Retina (tissue), 1 donor: ENCODE data around the gene UBALD2.
"Not testable (repeated sequence)": the region's sequence is repeated elsewhere in the genome, so short reads cannot be mapped to it uniquely, and the experiment has no call there.

ENCODE experiments used
- DNase-seq: peaks from one replicate; pipeline ENCODE4 v3.0.0-alpha.2; 2016

Gene UBALD2

DNA sequence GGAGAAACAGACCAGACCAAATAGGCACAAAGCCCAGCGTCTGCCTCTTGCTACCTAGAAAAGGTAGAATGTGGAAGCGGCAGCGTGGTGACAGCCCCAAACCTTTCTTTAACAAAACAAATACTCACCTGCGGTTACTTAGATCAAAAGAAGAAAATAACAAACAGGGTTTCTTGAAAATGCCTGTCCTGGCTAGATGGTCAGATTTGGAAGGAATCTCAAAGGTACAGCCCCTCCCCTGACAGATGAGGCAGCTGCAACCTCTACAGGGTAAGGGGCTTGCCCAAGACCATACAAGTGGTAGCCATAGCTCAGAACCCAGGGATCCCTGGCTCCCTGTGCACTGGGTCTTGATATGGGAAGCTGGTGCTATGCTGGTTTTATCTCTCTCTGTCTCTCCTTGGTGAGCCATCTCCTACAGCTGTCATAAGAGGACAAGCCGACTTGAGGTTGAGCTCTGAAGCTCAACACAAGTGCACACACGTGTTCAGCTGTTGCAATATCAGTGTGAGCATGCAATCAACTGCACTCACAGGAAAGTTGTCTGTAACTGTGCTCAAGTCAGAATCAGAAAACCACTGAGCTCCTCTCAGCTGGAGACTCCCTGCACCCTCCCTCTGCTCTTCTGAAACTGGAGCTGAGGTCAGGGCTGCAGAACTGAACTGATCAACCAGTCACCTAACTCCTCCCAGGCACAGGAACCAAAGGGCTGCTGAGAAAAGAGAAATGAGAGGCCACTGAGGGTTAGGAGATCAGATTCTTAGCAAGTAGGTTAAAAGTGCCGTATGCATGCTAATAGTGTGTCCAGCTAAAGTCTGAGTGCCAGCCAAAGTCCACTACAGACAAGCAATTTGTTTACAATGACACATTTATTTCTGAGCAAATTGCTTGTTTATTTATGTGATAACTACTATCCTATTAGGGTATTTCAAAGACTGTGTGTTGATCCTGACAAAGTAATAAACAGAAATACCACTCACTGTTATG is 18.8 kb upstream of the UBALD2 start:
- no peak for DNase-seq

DNA sequence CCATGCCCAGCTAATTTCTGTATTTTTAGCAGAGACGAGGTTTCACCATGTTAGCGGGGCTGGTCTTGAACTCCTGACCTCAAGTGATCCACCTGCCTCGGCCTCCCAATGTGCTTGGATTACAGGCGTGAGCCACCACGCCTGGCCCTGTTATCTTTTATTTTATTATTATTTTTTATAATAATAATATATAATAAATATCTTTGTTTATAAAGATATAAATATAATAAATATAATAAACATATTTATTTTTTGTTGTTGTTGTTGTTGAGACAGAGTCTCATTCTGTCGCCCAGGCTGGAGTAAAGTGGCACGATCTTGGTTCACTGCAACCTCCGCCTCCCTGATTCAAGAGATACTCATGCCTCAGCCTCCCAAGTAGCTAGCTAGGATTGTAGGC is 17.8 kb upstream of the UBALD2 start:
- DNase-seq = no peak

GRCh38 chr17:76248013-76248782 is 16.9 kb upstream of the UBALD2 start:
- DNase-seq = no peak

GRCh38 chr17:76250141-76250540 is 15.0 kb upstream of the UBALD2 start:
- no peak for DNase-seq

GRCh38 chr17:76251478-76252039 is 13.6 kb upstream of the UBALD2 start:
- DNase-seq = no peak

DNA sequence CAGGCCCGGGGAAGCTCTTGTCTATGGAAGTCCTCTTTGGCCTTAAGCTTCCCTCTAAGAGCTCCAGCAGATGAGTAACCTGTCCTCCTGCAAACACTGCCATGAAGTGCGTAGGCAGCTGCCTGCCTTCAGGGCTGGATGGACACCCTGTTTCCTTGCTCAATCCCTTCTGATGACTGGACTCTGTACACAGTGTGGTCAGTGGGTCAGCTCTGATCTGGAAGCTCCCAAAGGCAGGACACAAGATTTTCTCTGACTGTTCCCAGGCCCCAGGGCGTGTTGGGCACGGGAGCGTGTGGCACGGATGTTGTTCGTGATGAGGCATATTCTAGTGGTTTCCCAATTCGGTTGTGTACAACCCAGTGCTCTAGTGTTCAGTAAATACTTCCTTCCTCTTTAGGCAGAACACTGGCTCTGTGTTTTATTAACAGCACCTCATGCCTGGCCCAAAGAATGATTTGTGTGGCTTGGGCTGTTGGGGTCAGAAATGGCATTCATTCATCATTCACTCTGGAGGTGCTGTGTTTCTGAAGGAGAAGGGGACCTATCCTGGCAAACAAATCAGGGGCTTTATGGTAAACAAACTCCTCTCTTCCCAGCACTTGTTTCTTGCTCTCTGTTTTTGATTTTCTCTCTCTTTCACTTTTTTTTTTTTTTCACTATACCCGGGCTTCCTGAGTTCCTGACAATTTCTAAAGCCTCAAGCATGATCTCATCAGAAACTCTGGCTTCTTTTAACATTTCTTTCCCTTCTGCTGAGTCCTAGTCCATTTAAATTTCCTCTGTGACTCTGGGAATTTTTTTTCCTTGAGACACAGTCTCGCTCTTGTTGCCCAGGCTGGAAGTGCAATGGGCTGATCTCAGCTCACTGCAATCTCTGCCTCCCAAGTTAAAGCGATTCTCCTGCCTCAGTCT is 12.9 kb upstream of the UBALD2 start:
- no peak for DNase-seq

- not testable (repeated sequence) for DNase-seq
These were observed 12.0 kb upstream of the UBALD2 start for GRCh38 chr17:76252967-76253766.

GRCh38 chr17:76253841-76254240 is 11.3 kb upstream of the UBALD2 start:
- no peak for DNase-seq

- no peak for DNase-seq
These were observed 10.9 kb upstream of the UBALD2 start for GRCh38 chr17:76254275-76254674.

- no peak for DNase-seq
These were observed 9.2 kb upstream of the UBALD2 start for GRCh38 chr17:76255801-76256429.

DNA sequence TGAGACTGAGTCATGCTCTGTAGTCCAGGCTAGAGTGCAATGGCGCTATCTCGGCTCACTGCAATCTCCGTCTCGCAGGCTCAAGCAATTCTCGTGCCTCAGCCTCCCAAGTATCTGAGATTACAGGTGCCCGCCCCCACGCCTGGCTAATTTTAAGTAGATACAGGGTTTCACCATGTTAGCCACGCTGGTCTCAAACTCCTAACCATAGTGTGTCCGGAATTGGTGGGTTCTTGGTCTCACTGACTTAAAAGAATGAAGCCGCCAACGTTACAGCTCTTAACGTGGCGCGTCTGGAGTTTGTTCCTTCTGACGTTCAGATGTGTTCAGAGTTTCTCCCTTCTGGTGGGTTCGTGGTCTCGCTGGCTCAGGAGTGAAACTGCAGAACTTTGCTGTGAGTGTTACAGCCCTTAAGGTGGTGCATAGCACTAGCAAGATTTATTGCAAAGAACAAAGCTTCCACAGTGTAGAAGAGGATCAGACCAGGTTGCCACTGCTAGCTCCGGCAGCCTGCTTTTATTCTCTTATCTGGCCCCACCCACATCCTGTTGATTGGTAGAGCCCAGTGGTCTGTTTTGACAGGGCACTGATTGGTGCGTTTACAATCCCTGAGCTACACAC is 8.6 kb upstream of the UBALD2 start:
- not testable (repeated sequence) for DNase-seq

DNA sequence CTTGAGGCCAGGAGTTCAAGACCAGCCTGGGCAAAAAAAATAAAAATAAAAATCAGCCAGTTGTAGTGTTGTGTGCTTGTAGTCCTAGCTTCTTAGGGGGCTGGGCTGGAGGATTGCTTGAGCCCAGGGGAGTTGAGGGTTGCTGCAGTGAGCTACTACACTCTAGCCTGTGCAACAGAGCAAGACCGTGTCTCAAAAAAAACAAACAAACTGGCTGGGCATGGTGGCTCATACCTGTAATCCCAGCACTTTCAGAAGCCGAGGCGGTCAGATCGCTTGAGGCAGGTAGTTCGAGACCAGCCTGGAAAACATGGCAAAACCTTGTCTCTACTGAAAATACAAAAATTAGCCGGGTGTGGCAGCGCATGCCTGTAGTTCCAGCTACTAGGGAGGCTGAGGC is 4.9 kb upstream of the UBALD2 start:
- DNase-seq = no peak

- DNase-seq = no peak
These were observed 4.5 kb upstream of the UBALD2 start for GRCh38 chr17:76260669-76261068.

DNA sequence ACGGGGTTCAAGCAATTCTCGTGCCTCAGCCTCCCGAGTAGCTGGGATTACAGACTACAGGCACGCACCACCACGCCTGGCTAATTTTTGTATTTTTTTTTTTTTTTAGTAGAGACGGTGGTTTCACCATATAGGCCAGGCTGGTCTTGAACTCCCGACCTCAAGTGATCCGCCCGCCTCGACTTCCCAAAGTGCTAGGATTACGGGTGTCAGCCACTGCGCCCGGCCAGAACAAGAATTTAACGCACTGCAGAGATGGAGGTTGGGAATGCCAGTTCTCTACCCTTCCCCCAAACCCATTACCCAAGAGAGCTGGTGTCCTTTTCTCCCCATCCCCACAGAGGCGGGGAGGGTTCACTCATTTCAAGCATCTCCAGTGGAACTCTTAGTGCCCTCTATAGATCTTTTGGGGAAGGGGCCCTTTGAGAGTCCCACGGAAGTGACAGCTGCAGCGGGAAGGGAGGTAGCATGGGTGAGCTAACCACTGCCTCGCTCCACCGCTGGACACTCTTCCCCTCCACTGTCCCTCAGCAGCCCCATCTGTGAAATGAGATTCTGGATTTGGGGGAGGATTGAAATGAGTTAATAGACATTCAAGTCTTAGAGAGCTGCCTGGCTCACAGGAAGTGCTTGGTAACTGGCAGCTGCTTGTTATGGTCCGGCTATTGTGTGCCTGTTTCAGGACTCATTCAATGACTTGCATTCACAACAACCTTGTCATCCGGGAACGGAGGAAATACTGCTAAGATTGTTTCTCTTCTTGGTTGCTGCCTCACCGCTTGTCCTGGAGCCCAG is 3.5 kb upstream of the UBALD2 start:
- DNase-seq = no peak

DNA sequence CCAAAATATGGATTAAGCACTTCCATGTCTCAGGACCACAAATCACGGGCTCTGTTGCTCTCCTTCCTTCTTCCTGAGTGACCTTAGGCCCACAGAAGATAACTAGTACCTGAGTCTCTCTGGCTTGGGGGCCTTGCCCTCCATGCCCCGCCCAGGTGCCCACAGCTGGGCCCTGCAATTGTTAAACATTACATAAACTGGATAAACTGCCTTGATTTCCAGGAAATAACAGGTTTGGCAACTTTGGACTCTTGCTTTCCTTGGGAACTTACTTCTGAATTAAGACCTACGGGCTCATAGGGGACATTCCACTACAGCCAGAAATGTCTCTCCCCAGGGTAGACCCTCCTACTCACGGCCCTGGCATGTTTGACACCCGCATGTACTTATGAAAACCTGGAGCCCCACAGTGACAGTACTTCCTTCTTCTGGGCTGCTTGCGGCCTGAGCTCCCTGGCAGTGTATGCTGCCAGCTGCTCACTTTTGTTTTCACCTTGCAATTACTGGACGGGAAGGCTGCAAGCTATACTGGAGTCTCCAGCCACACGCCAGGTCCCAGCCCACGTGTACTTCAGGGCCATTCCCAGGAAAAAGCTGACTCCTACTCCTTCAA is 2.3 kb upstream of the UBALD2 start:
- DNase-seq = no peak

DNA sequence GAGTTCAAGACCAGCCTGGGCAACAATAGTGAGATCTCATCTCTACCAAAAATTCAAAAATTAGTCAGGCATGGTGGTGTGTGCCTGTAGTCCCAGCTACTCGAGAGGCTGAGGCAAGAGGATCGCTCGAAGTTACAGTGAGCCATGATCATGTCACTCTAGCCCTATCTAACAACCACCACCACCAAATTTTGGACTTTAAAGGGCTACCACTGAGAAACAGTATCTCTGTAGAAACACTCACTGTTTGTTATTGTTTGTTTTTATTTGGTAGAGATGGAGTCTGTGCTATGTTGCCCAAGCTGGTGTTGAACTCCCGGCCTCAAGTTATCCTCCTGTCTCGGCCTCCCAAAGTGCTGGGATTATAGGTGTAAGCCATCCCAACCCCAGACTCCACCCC is 1.3 kb upstream of the UBALD2 start:
- DNase-seq = no peak

DNA sequence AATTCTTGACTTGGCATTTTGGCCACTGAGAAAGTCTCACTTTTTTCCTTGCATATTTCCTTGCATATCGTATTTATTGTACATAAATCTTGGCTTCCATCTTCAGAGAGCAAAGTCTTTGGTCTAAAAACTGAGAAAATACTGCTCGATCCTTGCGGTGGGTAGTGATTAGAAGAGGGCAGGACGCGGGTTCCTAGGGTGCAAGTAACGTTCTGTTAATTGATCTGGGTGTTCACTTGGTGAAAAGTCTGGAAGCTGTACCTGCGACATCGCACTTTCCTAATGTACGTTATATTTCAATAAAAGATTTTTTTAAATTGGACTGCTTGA is 758 bp upstream of the UBALD2 start:
- DNase-seq = no peak

DNA sequence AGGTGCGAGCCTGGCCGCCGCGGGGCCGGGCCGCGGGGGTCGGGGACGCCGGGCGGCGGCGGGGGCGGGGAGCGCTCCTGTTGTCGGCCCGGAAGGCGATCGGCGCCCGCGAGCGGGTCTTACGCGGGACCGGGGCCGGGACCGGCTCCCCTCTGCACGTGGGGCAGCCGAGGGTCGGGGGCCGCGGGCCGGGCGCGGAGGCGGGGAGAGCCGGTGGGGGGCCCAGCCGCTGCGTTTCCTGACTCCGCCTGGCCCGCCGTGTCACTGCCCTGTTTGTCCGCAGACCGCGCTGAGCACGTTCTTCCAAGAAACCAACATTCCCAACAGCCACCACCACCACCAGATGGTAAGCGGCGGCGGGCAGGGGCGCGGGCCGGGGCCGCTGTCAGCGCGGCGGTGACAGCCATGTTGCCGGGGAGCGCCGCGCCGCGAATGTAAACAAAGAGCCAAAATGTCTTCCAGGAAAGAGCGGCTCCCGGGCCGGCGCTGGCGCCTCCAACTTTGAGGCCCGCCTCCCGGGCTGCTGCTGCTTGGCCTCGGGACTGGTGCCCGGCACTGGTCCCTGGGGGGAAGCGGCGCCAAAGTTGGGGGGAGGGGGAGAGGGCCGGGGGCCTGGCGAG is 586 bp downstream of the UBALD2 start:
- peak; percentile 63 for DNase-seq
